Stimulated activated CD8-positive, alpha-beta memory T cell treated with anti-CD3 and anti-CD28 coated beads, Interleukin-15, amount 100 ng/mL, for 48 hours (primary cell): ENCODE data around the gene FAM124B.

Source experiments
- DNase-seq, 2 donors: peaks; one replicate each; pipeline ENCODE4 v3.0.0-alpha.2; 2020; ENCODE audit warnings: low read depth in 2 of 2

The FAM124B gene

GRCh38 chr2:224335991-224336390 is 65.9 kb downstream of the FAM124B start:
- no peak for DNase-seq

GRCh38 chr2:224334726-224335125 is 67.2 kb downstream of the FAM124B start:
- no peak for DNase-seq

GRCh38 chr2:224333726-224334482 is 68.0 kb downstream of the FAM124B start:
- no peak for DNase-seq

GRCh38 chr2:224331698-224332097 is 70.2 kb downstream of the FAM124B start:
- no peak for DNase-seq

GRCh38 chr2:224328798-224329197 is 73.1 kb downstream of the FAM124B start:
- no peak for DNase-seq
